ENCODE results near the gene ZNF605.
"Not testable (repeated sequence)": the region's sequence is repeated elsewhere in the genome, so short reads cannot be mapped to it uniquely, and the experiment has no call there.

Gene ZNF605

GRCh38 chr12:132956011-132956788 lies at the start of gene ZNF605:
Gene ZNF605, minus strand, starts transcription at chr12:132956306. Its CDS starts 10,671 bp downstream, at chr12:132945635.
- peak; percentile 75 for DNase-seq

- DNase-seq = no peak
Observed at GRCh38 chr12:132998741-132999140, 42.6 kb upstream of the ZNF605 start.

GRCh38 chr12:132986885-132987225 lies 30.7 kb upstream of the ZNF605 start:
- no peak for DNase-seq

GRCh38 chr12:132986001-132986884 lies 30.1 kb upstream of the ZNF605 start, which contains the start of gene ZNF26:
Gene ZNF26, plus strand, starts transcription at chr12:132986367. Its CDS starts 474 bp downstream, at chr12:132986841.
- DNase-seq = peak; percentile 79

GRCh38 chr12:132976870-132977269 lies 20.8 kb upstream of the ZNF605 start:
- not testable (repeated sequence) for DNase-seq

GRCh38 chr12:132972374-132972773 lies 16.3 kb upstream of the ZNF605 start:
- no peak for DNase-seq

GRCh38 chr12:132967736-132968135 lies 11.6 kb upstream of the ZNF605 start:
- DNase-seq = no peak

- no peak for DNase-seq
Observed at GRCh38 chr12:132966676-132967415, 10.7 kb upstream of the ZNF605 start.

- DNase-seq = no peak
Observed at GRCh38 chr12:132965796-132966195, 9.7 kb upstream of the ZNF605 start.

GRCh38 chr12:132963947-132964346 lies 7.8 kb upstream of the ZNF605 start:
- not testable (repeated sequence) for DNase-seq

GRCh38 chr12:132961790-132962189 lies 5.7 kb upstream of the ZNF605 start:
- DNase-seq = not testable (repeated sequence)

- DNase-seq = no peak
Observed at GRCh38 chr12:132955094-132956010, 754 bp downstream of the ZNF605 start.

- no peak for DNase-seq
Observed at GRCh38 chr12:132954471-132955048, 1.5 kb downstream of the ZNF605 start.

GRCh38 chr12:132953771-132954170 lies 2.3 kb downstream of the ZNF605 start:
- no peak for DNase-seq

- no peak for DNase-seq
Observed at GRCh38 chr12:132953163-132953425, 3.0 kb downstream of the ZNF605 start.

- DNase-seq = no peak
Observed at GRCh38 chr12:132952371-132953162, 3.5 kb downstream of the ZNF605 start.

- no peak for DNase-seq
Observed at GRCh38 chr12:132951649-132952048, 4.5 kb downstream of the ZNF605 start.

- DNase-seq = no peak
Observed at GRCh38 chr12:132950844-132951535, 5.1 kb downstream of the ZNF605 start.

GRCh38 chr12:132949936-132950837 lies 5.9 kb downstream of the ZNF605 start:
- no peak for DNase-seq
